Measurements from ENCODE around the gene CYBRD1. TPM values are rescaled to one million over a fixed set of nuclear protein-coding genes. Genes with fewer than 3 reads are reported as not detected.
A peak's percentile ranks its signal among the peaks of the same experiment; 100 is the strongest.

CYBRD1 gene
- total RNA-seq, 4 donors from 2014 or later = 72.6 to 951 (median 674) TPM

GRCh38 chr2:171509945-171510731 lies 12.1 kb upstream of the CYBRD1 start:
- Histone ChIP-seq H3K9me3 (no peaks in the 10 kb centered on the region), H3K27me3 (no peaks in the 10 kb centered on the region), H3K4me1 (peaks cover 0 to 30% (median 0%) of the 10 kb centered on the region in 4 donors), H3K36me3 (no peaks in the 10 kb centered on the region), H3K4me3 (no peak overlapping the region), H3K27ac (peak overlapping the region in 1 of 4 donors; percentile 58)
- TF ChIP-seq CTCF (IDR thresholded peaks at IDR 0.05) (no peak), POLR2A (IDR thresholded peaks at IDR 0.05) (no peak)
- peak in 2 of 3 donors; percentile 64 to 80 for DNase-seq

- Histone ChIP-seq H3K27me3 (no peaks in the 10 kb centered on the region), H3K9me3 (no peaks in the 10 kb centered on the region), H3K36me3 (no peaks in the 10 kb centered on the region), H3K4me3 (no peak overlapping the region), H3K4me1 (peaks cover 0 to 30% (median 0%) of the 10 kb centered on the region in 4 donors), H3K27ac (no peak overlapping the region)
- DNase-seq = no peak
- no peak for TF ChIP-seq POLR2A (IDR thresholded peaks at IDR 0.05)
- no peak for TF ChIP-seq CTCF (IDR thresholded peaks at IDR 0.05)
Observed at GRCh38 chr2:171512014-171512413, 10.3 kb upstream of the CYBRD1 start.

- Histone ChIP-seq H3K9me3 (no peaks in the 10 kb centered on the region), H3K4me1 (peaks cover 0 to 30% (median 0%) of the 10 kb centered on the region in 4 donors), H3K27ac (no peak overlapping the region), H3K27me3 (no peaks in the 10 kb centered on the region), H3K4me3 (no peak overlapping the region), H3K36me3 (no peaks in the 10 kb centered on the region)
- DNase-seq = no peak
- no peak for TF ChIP-seq POLR2A (IDR thresholded peaks at IDR 0.05)
- no peak for TF ChIP-seq CTCF (IDR thresholded peaks at IDR 0.05)
Observed at GRCh38 chr2:171512683-171513195, 9.5 kb upstream of the CYBRD1 start.

GRCh38 chr2:171513719-171514160 lies 8.5 kb upstream of the CYBRD1 start:
- no peak overlapping the region for H3K27ac ChIP-seq
- H3K9me3 ChIP-seq = no peaks in the 10 kb centered on the region
- no peaks in the 10 kb centered on the region for H3K27me3 ChIP-seq
- no peak for DNase-seq
- H3K36me3 ChIP-seq = no peaks in the 10 kb centered on the region
- no peak overlapping the region for H3K4me3 ChIP-seq
- TF ChIP-seq CTCF (IDR thresholded peaks at IDR 0.05) = no peak
- TF ChIP-seq POLR2A (IDR thresholded peaks at IDR 0.05) = no peak
- peaks cover 0 to 30% (median 0%) of the 10 kb centered on the region in 4 donors for H3K4me1 ChIP-seq

GRCh38 chr2:171514908-171515582 lies 7.2 kb upstream of the CYBRD1 start:
- no peak for DNase-seq
- TF ChIP-seq POLR2A (IDR thresholded peaks at IDR 0.05) (no peak), CTCF (IDR thresholded peaks at IDR 0.05) (no peak)
- H3K9me3 ChIP-seq = no peaks in the 10 kb centered on the region

More at GRCh38 chr2:171514908-171515582, 7.2 kb upstream of the CYBRD1 start:
- H3K27me3 ChIP-seq = no peaks in the 10 kb centered on the region
- H3K36me3 ChIP-seq = no peaks in the 10 kb centered on the region
- no peak overlapping the region for H3K4me3 ChIP-seq
- H3K27ac ChIP-seq = no peak overlapping the region
- peaks cover 0 to 20% (median 0%) of the 10 kb centered on the region in 4 donors for H3K4me1 ChIP-seq
